ENCODE results near the gene MYCBPAP.

MYCBPAP gene

DNA sequence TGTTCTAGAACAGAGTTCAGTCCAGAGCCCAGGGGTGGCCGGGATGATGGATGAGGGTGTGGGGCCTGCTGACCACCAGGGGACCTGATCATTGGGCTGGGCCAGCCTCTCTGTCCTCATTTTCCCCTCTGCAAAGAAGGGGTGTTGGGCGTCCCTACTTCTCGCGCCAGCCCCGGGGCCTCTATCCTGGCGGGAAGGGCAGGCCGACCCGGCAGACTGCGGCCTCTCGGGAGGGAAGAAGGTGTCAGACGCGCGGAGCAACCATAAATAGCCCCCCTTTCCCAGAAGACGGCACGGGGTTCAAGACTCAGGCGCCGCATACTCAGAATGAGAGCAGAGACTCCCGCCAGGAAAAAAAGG is 50.3 kb downstream of the MYCBPAP start:
- no peak for DNase-seq

GRCh38 chr17:50558941-50559614 is 50.8 kb downstream of the MYCBPAP start:
- peak in 3 of 6 experiments; percentile 19 to 28 (median 28) for DNase-seq

- DNase-seq, result peak in 2 of 6 experiments; percentile 27 to 40
These were observed 51.5 kb downstream of the MYCBPAP start for GRCh38 chr17:50559674-50560184.

DNA sequence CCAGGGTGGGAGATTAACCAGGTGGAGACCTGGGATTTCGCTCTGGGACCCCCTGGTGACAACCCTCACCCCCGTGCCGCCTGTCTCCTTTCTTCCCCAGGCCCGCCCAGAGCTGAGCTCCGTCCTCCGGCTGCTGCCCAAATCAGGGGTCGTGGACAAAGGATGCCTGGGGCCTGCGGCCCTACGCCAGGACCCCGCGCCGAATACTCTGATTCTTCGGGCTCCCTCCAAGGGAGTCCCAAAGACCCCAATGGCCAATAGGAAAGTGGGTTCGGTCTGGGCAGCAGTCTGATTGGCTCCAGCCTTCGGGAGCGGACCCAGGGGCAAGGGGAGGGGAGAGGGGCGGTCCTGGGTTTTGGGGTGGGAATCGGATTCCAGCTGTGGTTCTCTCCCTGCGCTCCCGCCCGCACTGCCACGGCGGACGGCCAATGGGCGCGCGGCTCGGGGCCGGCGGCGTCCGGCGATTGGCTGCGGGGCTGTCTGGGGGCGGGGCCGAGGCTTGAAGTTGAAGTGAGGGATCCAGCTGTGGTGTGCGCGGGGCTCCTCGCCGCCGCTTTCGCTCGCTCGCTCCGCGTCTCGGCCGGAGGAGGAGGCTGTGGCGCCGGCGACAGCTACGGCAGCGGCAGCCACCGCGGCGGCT is 52.1 kb downstream of the MYCBPAP start, which contains the start of gene CACNA1G:
CACNA1G (plus strand) TSS at position 531 of the 640 bp plus-strand sequence. CDS start 745 bp downstream, outside the sequence.
- peak; percentile 56 to 82 (median 78) for DNase-seq

- DNase-seq, result peak in 3 of 6 experiments; percentile 12 to 26 (median 21)
These were observed 52.9 kb downstream of the MYCBPAP start for GRCh38 chr17:50560931-50561745.

DNA sequence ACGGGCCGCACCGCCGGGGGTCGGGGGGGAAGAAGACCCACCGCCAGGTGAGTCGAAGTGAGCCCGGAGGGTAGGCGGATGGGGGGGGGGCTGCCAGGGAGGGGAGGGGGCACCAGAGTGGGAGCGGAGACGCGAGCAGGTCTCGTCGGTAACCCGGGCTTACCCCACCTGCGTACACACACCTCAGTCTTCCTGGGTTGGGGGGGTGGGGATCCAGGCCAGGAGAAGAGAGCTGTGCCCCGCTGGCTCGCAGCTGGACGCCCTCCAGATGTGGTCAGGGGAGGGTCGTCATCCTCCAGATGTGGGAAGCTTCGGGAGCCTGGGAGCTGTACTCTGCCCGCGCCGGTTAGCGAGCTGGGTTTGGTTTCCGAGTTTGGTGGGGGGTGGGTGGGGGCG is 53.5 kb downstream of the MYCBPAP start:
- peak in 3 of 6 experiments; percentile 31 to 36 (median 36) for DNase-seq

- peak in 4 of 6 experiments; percentile 12 to 36 (median 36) for DNase-seq
These were observed 54.2 kb downstream of the MYCBPAP start for GRCh38 chr17:50562242-50563091.

GRCh38 chr17:50563092-50563511 is 54.9 kb downstream of the MYCBPAP start:
- peak in 1 of 6 experiments; percentile 22 for DNase-seq

DNA sequence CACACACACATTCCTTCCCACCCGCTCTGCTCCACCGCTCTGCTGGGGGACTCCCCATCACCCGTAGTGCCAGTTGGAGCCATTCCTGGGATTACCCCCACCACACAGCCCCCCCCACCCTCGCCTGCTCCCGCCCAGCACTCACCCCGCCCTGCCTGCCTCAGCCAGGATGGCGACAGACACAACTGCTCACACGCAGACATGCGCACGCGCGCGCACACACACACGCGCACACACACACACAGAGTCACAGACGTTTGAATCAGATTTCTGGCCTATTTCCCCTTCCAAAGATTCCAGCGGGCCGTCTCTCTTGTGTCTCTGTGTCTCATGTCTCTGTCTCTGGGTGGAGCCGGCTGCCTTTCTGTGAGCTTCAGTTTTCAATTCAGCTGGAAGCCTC is 56.7 kb downstream of the MYCBPAP start:
- DNase-seq, result peak in 1 of 6 experiments; percentile 9

GRCh38 chr17:50565402-50566350 is 57.4 kb downstream of the MYCBPAP start:
- DNase-seq, result no peak

GRCh38 chr17:50566886-50567285 is 58.6 kb downstream of the MYCBPAP start:
- no peak for DNase-seq

DNA sequence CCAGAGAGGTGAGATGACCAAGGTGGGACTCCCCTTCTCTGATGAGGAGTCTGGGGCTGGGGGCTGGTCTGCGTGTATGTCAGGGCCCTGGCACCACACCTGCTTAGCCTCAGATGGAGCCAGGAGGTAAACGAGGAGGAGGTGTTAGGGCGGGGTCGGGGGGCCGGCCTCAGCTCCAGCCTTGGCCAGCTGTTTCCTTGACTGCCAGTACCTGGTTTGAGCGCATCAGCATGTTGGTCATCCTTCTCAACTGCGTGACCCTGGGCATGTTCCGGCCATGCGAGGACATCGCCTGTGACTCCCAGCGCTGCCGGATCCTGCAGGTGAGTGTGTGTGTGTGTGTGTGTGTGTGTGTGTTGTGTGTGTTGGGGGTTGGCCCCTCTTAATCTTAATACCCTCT is 60.4 kb downstream of the MYCBPAP start:
- no peak for DNase-seq

DNA sequence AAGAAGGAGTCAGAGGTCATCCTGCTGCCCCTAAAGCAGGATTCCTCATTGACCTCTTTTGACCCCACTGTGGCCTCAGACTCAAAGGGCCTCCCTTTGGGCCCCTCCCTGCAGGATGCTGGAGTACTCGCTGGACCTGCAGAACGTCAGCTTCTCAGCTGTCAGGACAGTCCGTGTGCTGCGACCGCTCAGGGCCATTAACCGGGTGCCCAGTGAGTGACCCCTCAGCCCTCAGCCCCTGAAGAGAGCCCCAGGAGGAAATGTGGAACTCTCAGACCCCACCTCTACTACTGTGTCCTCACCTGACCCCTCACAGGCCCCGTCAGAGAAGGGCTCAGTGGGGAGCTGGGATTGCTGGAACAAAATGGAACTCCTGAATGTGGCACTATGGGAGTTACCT is 61.4 kb downstream of the MYCBPAP start:
- DNase-seq, result no peak

GRCh38 chr17:50570032-50570431 is 61.8 kb downstream of the MYCBPAP start:
- no peak for DNase-seq

- no peak for DNase-seq
These were observed 62.3 kb downstream of the MYCBPAP start for GRCh38 chr17:50570528-50570927.

DNA sequence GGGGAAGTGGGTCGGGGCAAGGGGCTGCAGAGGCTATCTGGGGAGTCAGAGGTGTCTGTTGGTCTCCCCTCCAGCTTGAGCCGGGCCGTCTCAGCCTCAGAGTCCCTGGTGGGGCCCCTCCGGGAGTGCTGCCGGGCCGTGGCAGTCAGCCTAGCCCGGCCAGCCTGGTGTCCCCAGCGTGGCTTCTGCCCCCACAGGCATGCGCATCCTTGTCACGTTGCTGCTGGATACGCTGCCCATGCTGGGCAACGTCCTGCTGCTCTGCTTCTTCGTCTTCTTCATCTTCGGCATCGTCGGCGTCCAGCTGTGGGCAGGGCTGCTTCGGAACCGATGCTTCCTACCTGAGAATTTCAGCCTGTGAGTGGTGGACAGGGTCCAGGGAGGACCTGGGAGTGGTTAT is 63.4 kb downstream of the MYCBPAP start:
- DNase-seq, result no peak

DNA sequence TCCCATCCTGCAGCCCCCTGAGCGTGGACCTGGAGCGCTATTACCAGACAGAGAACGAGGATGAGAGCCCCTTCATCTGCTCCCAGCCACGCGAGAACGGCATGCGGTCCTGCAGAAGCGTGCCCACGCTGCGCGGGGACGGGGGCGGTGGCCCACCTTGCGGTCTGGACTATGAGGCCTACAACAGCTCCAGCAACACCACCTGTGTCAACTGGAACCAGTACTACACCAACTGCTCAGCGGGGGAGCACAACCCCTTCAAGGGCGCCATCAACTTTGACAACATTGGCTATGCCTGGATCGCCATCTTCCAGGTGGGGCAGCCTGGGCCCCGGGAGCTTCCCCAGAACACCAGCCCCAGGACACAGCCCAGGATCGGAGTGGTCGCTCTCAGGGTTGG is 64.3 kb downstream of the MYCBPAP start:
- no peak for DNase-seq

DNA sequence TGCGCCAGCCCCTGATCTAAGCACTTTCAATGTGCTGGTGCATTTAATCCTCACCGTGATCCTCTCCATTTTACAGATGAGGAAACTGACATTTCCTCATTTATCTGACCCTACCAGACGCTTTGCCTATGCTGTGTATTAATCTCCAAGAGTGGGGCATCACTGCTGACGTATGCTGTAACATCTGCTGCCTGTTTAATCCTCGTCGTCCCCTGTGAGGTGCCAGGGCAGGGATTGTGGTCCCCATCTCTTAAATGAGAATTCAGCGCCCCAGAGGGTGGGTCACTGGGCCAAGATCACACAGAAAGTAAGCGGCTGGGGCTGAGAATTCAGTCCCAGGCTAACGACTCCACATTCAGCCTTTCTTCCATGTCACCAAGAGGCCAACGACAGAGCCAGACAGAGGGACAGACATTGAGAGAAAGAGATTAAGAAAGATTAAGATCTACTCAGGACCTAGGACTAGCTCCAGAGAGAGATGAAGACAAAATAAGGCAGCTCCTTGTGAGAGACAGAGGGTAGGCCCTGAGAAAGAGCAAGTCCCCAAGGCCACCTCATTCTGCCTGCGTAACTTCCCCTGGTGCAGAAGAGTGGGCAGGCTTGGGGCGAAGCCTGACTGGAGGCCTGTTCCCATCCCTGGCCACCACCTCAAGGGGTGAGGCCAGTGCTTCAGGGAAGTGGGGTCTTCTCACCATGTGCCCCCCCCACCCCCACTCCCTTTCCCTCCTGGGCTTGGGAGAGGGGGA is 65.8 kb downstream of the MYCBPAP start:
- no peak for DNase-seq

DNA sequence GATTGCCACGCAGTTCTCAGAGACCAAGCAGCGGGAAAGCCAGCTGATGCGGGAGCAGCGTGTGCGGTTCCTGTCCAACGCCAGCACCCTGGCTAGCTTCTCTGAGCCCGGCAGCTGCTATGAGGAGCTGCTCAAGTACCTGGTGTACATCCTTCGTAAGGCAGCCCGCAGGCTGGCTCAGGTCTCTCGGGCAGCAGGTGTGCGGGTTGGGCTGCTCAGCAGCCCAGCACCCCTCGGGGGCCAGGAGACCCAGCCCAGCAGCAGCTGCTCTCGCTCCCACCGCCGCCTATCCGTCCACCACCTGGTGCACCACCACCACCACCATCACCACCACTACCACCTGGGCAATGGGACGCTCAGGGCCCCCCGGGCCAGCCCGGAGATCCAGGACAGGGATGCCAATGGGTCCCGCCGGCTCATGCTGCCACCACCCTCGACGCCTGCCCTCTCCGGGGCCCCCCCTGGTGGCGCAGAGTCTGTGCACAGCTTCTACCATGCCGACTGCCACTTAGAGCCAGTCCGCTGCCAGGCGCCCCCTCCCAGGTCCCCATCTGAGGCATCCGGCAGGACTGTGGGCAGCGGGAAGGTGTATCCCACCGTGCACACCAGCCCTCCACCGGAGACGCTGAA is 67.5 kb downstream of the MYCBPAP start:
- DNase-seq, result no peak

DNA sequence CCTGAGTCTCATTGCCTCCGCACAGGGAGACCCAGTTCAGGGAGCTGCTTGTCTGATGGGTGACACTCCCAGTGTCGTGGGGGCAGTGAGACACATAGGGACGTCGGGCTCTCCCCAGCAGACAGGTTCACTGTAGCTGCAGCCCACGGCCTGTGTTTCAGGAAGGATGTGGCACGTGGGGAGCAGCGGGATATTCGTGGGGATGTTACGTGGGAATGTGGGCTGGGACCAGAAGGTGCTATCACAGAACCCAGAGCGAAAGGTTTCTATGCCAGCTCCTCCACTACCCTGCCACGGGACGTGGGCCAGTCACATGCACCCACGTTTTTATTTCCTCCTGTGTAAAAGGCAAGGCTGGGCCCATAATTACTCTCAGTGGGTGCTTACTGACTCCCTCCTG is 68.6 kb downstream of the MYCBPAP start:
- no peak for DNase-seq
